Endodermal cell (in vitro differentiated cells): Measurements from ENCODE around the gene MOCS1. TPM values are rescaled to one million over a fixed set of nuclear protein-coding genes. Genes with fewer than 3 reads are reported as not detected.

Experiments used
- DNase-seq: peaks from one replicate; pipeline ENCODE4 v3.0.0-alpha.2; 2017
- H3K27ac ChIP-seq: 2 replicates; pipeline ENCODE4 v1.5.1; 2013; ENCODE audit warnings: mild to moderate bottlenecking, low read depth, low read length, moderate library complexity
- H3K27me3 ChIP-seq: 2 replicates; pipeline ENCODE4 v1.6.1; 2013; ENCODE audit warnings: mild to moderate bottlenecking, low read length, moderate library complexity; ENCODE audit not compliant: insufficient read depth, control insufficient read depth, poor library complexity, severe bottlenecking
- H3K36me3 ChIP-seq: 2 replicates; pipeline ENCODE4 v1.7.0; 2013; ENCODE audit warnings: mild to moderate bottlenecking, low read length, moderate library complexity; ENCODE audit not compliant: control insufficient read depth, insufficient read depth
- H3K4me1 ChIP-seq: one replicate; pipeline ENCODE4 v1.7.0; 2013; ENCODE audit warnings: low read length; ENCODE audit not compliant: control insufficient read depth, insufficient read depth
- H3K4me3 ChIP-seq: 2 replicates; pipeline ENCODE4 v1.5.1; 2013; ENCODE audit warnings: mild to moderate bottlenecking, low read length, moderate library complexity
- H3K9ac ChIP-seq: 2 replicates; pipeline ENCODE4 v1.6.1; 2013; ENCODE audit warnings: mild to moderate bottlenecking, low read length, moderate library complexity; ENCODE audit not compliant: poor library complexity, severe bottlenecking; ENCODE audit errors: extremely low read depth
- H3K9me3 ChIP-seq: 2 replicates; pipeline ENCODE4 v1.6.1; 2013; ENCODE audit warnings: mild to moderate bottlenecking, low read length, moderate library complexity; ENCODE audit not compliant: control insufficient read depth
- H3K27ac Mint-ChIP-seq: 2 replicates; pipeline ENCODE4 v1.8.0; 2020; ENCODE audit warnings: mixed read lengths
- H3K27me3 Mint-ChIP-seq: 2 replicates; pipeline ENCODE4 v1.8.0; 2021; ENCODE audit warnings: mild to moderate bottlenecking, mixed read lengths; ENCODE audit not compliant: insufficient read depth
- H3K36me3 Mint-ChIP-seq: 2 replicates; pipeline ENCODE4 v1.8.0; 2020; ENCODE audit warnings: low read depth, mixed read lengths
- H3K4me1 Mint-ChIP-seq: 2 replicates; pipeline ENCODE4 v1.8.0; 2020; ENCODE audit warnings: mixed read lengths
- H3K4me3 Mint-ChIP-seq: 2 replicates; pipeline ENCODE4 v1.8.0; 2020; ENCODE audit warnings: mild to moderate bottlenecking, moderate library complexity, mixed read lengths
- H3K9me3 Mint-ChIP-seq: 2 replicates; pipeline ENCODE4 v1.8.0; 2020; ENCODE audit warnings: mild to moderate bottlenecking, mixed read lengths
- CTCF ChIP-seq: fragments of 200-600 bp; sonication (generic); conservative IDR thresholded peaks from 2 replicates; pipeline ENCODE4 v1.5.0; 2021; ENCODE audit warnings: antibody characterized with exemption, mild to moderate bottlenecking
- WGBS, 2 experiments: methylation state at CpG; one replicate each; pipeline versions ENCODE4 v1.1.5 to v1.1.7; 2013; ENCODE audit warnings: missing lambda C conversion rate in 2 of 2, mixed read lengths in 1 of 2; ENCODE audit not compliant: insufficient coverage in 1 of 2, insufficient read length in 1 of 2; 5-methylcytosine and 5-hydroxymethylcytosine counted together
- total RNA-seq, 2 donors: library from RNA; stranded (reverse); fragmentation: NEBNext Ultra II Directional in 1 of 2; extraction: Animal tissue kit (Norgen Biotek cat#: 25700) in 1 of 2; gene quantifications; 2 replicates in 1 of 2; 3 replicates in 1 of 2; pipeline ENCODE4 v1.2.1, GENCODE V29; 2021

MOCS1 gene
- total RNA-seq, 2 donors from 2014 or later, result 8.7 to 11.3 TPM

- peaks cover 17% of the 10 kb centered on the region for H3K27me3 ChIP-seq
- no peak overlapping the region for H3K9ac ChIP-seq
- Mint-ChIP-seq H3K36me3 (no peaks in the 10 kb centered on the region), H3K27ac (no peak overlapping the region), H3K4me3 (no peak overlapping the region), H3K4me1 (peaks cover 14% of the 10 kb centered on the region), H3K9me3 (no peaks in the 10 kb centered on the region), H3K27me3 (peaks cover 3% of the 10 kb centered on the region)
- no peak for TF ChIP-seq CTCF
- H3K4me3 ChIP-seq, result no peak overlapping the region
- H3K4me1 ChIP-seq, result peaks cover 2% of the 10 kb centered on the region
- H3K36me3 ChIP-seq, result no peaks in the 10 kb centered on the region
- peak; percentile 56 for DNase-seq
- H3K27ac ChIP-seq, result no peak overlapping the region
- 81 to 84% methylated on average over 5 to 10 of the region's 10 CpGs for WGBS, 2 experiments
- H3K9me3 ChIP-seq, result no peaks in the 10 kb centered on the region
Observed at GRCh38 chr6:39938773-39939654, 4.8 kb upstream of the MOCS1 start.

DNA sequence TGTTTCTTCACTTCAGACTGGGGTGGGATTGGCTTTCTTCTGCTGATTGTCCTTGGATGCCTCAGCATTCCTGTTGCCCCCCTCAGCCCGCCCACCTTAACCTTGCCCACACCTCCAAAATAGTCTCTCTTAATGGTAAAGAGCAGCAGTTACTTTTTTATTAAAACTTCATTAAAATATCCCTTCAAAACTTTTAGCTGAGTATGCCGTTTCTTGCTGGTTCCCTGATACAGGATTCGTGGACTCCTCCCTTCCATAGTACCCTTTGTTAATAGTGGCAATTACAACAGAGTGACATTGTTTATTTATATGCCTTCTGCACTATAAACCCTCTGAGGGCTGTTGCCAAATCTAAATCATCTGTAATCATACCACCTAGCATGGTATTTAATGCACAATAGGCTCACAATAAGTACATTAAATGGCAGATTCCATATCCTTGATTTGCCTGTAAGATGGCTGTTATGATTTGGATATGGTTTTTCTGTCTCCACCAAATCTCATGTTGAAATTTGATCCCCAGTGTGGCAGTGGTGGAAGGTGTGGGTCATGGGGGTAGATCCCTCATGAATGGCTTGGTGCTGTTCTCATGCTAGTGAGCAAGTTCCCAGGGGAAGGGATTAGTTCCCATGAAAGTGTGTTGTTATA lies 3.5 kb upstream of the MOCS1 start:
- DNase-seq, result no peak
- Mint-ChIP-seq H3K27me3 (peaks cover 9% of the 10 kb centered on the region), H3K9me3 (no peaks in the 10 kb centered on the region), H3K4me3 (no peak overlapping the region), H3K36me3 (no peaks in the 10 kb centered on the region), H3K27ac (no peak overlapping the region), H3K4me1 (peaks cover 22% of the 10 kb centered on the region)
- H3K9ac ChIP-seq, result no peak overlapping the region
- H3K9me3 ChIP-seq, result no peaks in the 10 kb centered on the region
- WGBS, 2 experiments, result 86 to 100% methylated on average over 1 to 3 of the region's 3 CpGs
- no peak for TF ChIP-seq CTCF
- peaks cover 17% of the 10 kb centered on the region for H3K27me3 ChIP-seq
- no peaks in the 10 kb centered on the region for H3K36me3 ChIP-seq
- H3K4me1 ChIP-seq, result peaks cover 2% of the 10 kb centered on the region
- no peak overlapping the region for H3K27ac ChIP-seq
- no peak overlapping the region for H3K4me3 ChIP-seq

DNA sequence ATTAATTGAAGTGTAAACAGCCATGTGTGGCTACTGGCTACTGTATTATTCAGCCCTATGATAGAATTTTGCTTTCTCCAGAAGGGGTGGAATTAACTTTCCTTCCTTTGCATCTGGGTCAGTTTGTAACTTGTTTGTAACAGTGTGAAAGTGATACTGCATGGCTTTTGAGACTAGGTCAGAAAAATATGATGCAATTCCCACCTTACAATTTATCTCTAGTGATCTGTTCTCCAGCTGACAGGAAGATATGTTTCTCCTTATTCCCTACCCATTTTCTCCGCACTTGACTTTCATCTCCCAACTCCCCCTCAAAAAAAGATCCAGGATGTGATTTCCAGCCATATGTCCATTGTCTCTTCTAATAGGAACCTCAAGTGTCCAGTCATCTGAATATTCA lies 2.6 kb upstream of the MOCS1 start:
- H3K9ac ChIP-seq, result no peak overlapping the region
- Mint-ChIP-seq H3K36me3 (no peaks in the 10 kb centered on the region), H3K4me1 (peaks cover 29% of the 10 kb centered on the region), H3K4me3 (no peak overlapping the region), H3K27me3 (peaks cover 9% of the 10 kb centered on the region), H3K9me3 (no peaks in the 10 kb centered on the region), H3K27ac (no peak overlapping the region)
- DNase-seq, result no peak
- H3K27ac ChIP-seq, result no peak overlapping the region
- peaks cover 17% of the 10 kb centered on the region for H3K27me3 ChIP-seq
- no peak overlapping the region for H3K4me3 ChIP-seq
- no peaks in the 10 kb centered on the region for H3K36me3 ChIP-seq
- no peaks in the 10 kb centered on the region for H3K9me3 ChIP-seq
- 80 to 100% methylated on average over 1 of the region's 1 CpG for WGBS, 2 experiments
- TF ChIP-seq CTCF, result no peak
- H3K4me1 ChIP-seq, result peaks cover 2% of the 10 kb centered on the region
